Peyer's patch (tissue), 4 donors: ENCODE data around the gene MYOF.

Experiments
- POLR2A ChIP-seq, 2 donors: fragments of 450-650 bp; IDR thresholded peaks; one replicate each; pipeline ENCODE4 v1.5.1; 2017; ENCODE audit warnings: antibody characterized with exemption in 2 of 2, mild to moderate bottlenecking in 2 of 2, moderate library complexity in 2 of 2
- TF ChIP-seq, protein P1 (sequence below), 6 experiments: fragments of 450-650 bp in 4 of 6; fragments of 200-600 bp in 2 of 6; sonication (generic) in 1 of 6; IDR thresholded peaks; one replicate each; pipeline ENCODE4 v1.5.1; 2017 to 2019; ENCODE audit warnings: antibody characterized with exemption in 6 of 6, mild to moderate bottlenecking in 3 of 6, moderate library complexity in 1 of 6

DNA sequence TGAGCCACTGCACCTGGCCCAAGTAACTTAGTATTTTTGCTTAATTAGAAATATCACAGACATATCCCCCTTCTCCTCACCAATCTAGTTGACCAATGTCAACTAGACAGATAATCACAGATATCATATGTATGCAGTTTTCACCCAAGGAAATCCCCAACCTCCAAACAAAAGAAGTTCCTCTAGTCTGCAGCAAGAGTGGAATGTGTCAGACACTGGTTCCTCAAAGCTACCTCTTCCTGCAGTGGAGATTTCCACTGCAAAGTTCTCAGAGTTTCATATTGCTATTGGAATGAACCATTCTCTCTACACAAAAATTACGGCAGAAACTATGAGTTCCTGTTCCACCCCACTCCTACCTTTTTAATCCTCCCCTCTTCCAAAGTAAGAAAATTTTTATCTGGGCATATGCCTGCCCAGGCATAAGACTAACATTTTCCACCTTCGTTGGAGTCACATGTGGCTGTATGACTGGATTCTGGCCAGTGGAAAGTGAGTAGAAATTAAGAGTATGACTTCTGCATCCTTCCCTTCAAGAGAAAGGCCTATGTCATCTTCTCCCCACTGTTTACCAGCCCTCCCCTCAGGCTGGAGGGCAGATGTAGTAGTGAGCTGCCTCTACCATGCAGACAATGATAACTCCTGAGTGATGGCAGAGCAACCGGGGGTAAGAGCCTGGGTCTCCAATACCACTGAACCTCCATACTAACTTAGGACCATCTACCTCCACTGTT lies 103.0 kb downstream of the MYOF start:
- TF ChIP-seq, protein P1, sequence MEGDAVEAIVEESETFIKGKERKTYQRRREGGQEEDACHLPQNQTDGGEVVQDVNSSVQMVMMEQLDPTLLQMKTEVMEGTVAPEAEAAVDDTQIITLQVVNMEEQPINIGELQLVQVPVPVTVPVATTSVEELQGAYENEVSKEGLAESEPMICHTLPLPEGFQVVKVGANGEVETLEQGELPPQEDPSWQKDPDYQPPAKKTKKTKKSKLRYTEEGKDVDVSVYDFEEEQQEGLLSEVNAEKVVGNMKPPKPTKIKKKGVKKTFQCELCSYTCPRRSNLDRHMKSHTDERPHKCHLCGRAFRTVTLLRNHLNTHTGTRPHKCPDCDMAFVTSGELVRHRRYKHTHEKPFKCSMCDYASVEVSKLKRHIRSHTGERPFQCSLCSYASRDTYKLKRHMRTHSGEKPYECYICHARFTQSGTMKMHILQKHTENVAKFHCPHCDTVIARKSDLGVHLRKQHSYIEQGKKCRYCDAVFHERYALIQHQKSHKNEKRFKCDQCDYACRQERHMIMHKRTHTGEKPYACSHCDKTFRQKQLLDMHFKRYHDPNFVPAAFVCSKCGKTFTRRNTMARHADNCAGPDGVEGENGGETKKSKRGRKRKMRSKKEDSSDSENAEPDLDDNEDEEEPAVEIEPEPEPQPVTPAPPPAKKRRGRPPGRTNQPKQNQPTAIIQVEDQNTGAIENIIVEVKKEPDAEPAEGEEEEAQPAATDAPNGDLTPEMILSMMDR (IDR thresholded peaks at IDR 0.05), result no peak
- no peak for TF ChIP-seq POLR2A (IDR thresholded peaks at IDR 0.05)
